Right atrium auricular region (tissue), 2 donors: ENCODE data around the gene USP10. TPM values are rescaled to one million over a fixed set of nuclear protein-coding genes. Genes with fewer than 3 reads are reported as not detected.

Experiments
- DNase-seq: peaks from one replicate; pipeline ENCODE4 v3.0.0-alpha.2; 2019; ENCODE audit warnings: low spot score
- H3K27ac ChIP-seq, 2 donors: fragments of 200-600 bp; sonication (generic); 1 replicate in 1 of 2; 2 replicates in 1 of 2; pipeline ENCODE4 v1.5.1; 2016 to 2019
- H3K27me3 ChIP-seq, 2 donors: fragments of 200-600 bp; sonication (generic); one replicate each; pipeline versions ENCODE4 v1.5.1 to v1.6.0; 2017 to 2019
- H3K36me3 ChIP-seq: fragments of 200-600 bp; sonication (generic); one replicate; pipeline ENCODE4 v1.5.1; 2016
- H3K4me1 ChIP-seq, 2 donors: fragments of 200-600 bp; sonication (generic); one replicate each; pipeline versions ENCODE4 v1.5.1 to v1.6.0; 2017 to 2019
- H3K4me3 ChIP-seq, 2 donors: fragments of 200-600 bp; sonication (generic); 1 replicate in 1 of 2; 2 replicates in 1 of 2; pipeline ENCODE4 v1.5.1; 2017 to 2019; ENCODE audit warnings: mild to moderate bottlenecking in 1 of 2, moderate library complexity in 1 of 2
- H3K9me3 ChIP-seq, 2 donors: fragments of 200-600 bp; sonication (generic); one replicate each; pipeline ENCODE4 v1.5.1; 2019
- CTCF ChIP-seq, 2 donors: fragments of 200-600 bp; sonication (generic); IDR thresholded peaks; one replicate each; pipeline ENCODE4 v1.5.1; 2019; ENCODE audit warnings: antibody characterized with exemption in 2 of 2
- total RNA-seq, 2 donors: library from RNA; depleted of rRNA; stranded (reverse); fragments of >200 nt; gene quantifications; one replicate each; pipeline ENCODE4 v1.1.0, GENCODE V29; 2016

The USP10 gene
- total RNA-seq, 2 donors from 2014 or later = 44.9 to 52.3 TPM

DNA sequence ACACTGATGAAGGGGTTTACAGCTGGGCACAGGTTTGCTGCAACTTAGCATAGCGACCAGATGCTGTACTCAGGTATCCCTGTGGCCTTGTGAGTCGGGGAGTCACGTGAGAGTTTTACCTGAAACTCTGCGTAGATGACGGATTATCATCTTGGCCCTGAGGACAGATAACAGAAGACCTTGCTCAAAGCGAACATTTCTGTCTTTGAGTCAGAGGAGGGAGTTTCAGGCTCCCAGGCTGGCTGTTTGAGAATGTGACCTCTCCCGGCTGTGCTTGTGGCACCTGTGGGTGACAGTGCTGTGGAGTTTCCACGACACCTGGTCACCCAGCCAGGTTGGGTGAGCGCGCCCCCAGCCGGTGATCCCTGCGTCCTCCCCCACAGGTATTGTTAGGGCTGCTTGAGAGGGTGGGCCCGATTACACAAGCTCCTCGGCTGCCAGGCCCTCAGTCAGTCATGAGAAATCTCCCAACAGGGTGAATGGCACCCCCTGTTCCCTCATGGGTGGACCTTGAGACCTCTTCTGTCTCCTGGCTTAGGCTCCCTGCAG lies 75.5 kb downstream of the USP10 start:
- Histone ChIP-seq H3K27me3 (no peaks in the 10 kb centered on the region), H3K4me3 (no peak overlapping the region), H3K4me1 (peaks cover 0 to 6% of the 10 kb centered on the region in 2 donors), H3K27ac (peak overlapping the region; percentile 2 to 26), H3K9me3 (no peaks in the 10 kb centered on the region), H3K36me3 (peaks cover 47% of the 10 kb centered on the region)
- TF ChIP-seq CTCF (IDR thresholded peaks at IDR 0.05) = no peak
- no peak for DNase-seq

- H3K27me3 ChIP-seq = no peaks in the 10 kb centered on the region
- peaks cover 0 to 6% of the 10 kb centered on the region in 2 donors for H3K4me1 ChIP-seq
- no peaks in the 10 kb centered on the region for H3K9me3 ChIP-seq
- peaks cover 49% of the 10 kb centered on the region for H3K36me3 ChIP-seq
- no peak overlapping the region for H3K27ac ChIP-seq
- no peak overlapping the region for H3K4me3 ChIP-seq
- no peak for TF ChIP-seq CTCF (IDR thresholded peaks at IDR 0.05)
- no peak for DNase-seq
Measured at GRCh38 chr16:84777435-84777834, 77.6 kb downstream of the USP10 start.

GRCh38 chr16:84778720-84779119 lies 78.9 kb downstream of the USP10 start:
- H3K27ac ChIP-seq = no peak overlapping the region
- no peaks in the 10 kb centered on the region for H3K27me3 ChIP-seq
- no peak overlapping the region for H3K4me3 ChIP-seq
- no peaks in the 10 kb centered on the region for H3K9me3 ChIP-seq
- peaks cover 49% of the 10 kb centered on the region for H3K36me3 ChIP-seq
- peaks cover 0 to 1% of the 10 kb centered on the region in 2 donors for H3K4me1 ChIP-seq
- no peak for DNase-seq
- TF ChIP-seq CTCF (IDR thresholded peaks at IDR 0.05) = no peak

GRCh38 chr16:84780063-84780462 lies 80.3 kb downstream of the USP10 start:
- no peak for TF ChIP-seq CTCF (IDR thresholded peaks at IDR 0.05)
- H3K9me3 ChIP-seq = no peaks in the 10 kb centered on the region
- H3K27ac ChIP-seq = no peak overlapping the region
- no peaks in the 10 kb centered on the region for H3K4me1 ChIP-seq
- no peak for DNase-seq
- peaks cover 46% of the 10 kb centered on the region for H3K36me3 ChIP-seq
- H3K4me3 ChIP-seq = no peak overlapping the region
- no peaks in the 10 kb centered on the region for H3K27me3 ChIP-seq

DNA sequence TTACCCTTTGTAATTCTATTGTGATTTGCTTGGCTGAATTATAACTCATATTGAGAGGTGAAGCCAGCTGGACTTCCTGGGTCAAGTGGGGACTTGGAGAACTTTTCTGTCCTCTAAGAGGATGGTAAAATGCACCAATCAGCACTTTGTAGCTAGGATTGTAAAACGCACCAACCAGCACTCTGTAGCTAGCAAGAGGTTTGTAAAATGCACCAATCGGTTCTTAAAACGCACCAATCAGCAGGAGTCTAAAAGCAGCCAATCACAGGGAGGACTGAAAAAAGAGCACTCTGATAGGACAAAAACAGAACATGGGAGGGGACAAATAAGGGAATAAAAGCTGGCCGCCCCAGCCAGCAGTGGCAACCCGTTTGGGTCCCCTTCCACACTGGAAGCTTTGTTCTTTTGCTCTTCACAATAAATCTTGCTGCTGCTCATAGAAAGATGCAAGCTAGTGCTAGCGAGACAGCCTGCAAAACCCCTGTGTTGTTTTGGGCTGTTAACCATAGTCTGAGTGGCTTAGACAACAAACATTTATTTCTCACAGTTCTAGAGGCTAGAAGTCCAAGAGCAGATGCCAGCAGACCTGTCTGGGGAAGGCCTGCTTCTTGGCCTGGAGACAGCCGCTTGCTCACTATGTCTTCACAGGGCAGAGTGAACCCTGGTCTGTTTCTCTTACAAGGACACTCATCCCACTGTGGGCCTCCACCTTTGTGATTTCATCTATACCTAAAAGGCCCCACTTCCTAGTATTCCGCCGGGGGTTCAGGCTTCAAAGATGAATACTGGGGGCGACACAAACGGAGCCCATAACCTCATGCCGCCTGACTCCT lies 81.0 kb downstream of the USP10 start:
- TF ChIP-seq CTCF (IDR thresholded peaks at IDR 0.05) = no peak
- no peaks in the 10 kb centered on the region for H3K27me3 ChIP-seq
- no peak overlapping the region for H3K27ac ChIP-seq
- H3K4me1 ChIP-seq = peaks cover 0 to under 1% of the 10 kb centered on the region in 2 donors
- H3K36me3 ChIP-seq = peaks cover 39% of the 10 kb centered on the region
- H3K4me3 ChIP-seq = no peak overlapping the region
- no peak for DNase-seq
- H3K9me3 ChIP-seq = no peaks in the 10 kb centered on the region
